NCI-H2227 (cell line): ENCODE data around the gene LRRC3C.
A peak's percentile ranks its signal among the peaks of the same experiment; 100 is the strongest.

ENCODE experiments used
- DNase-seq: peaks from one replicate; lab custom pipeline; 2025; ENCODE audit not compliant: unreplicated experiment; lab: John Stamatoyannopoulos, UW

Gene LRRC3C

GRCh38 chr17:39923836-39924690 lies 3.5 kb upstream of the LRRC3C start:
- DNase-seq, result no peak

DNA sequence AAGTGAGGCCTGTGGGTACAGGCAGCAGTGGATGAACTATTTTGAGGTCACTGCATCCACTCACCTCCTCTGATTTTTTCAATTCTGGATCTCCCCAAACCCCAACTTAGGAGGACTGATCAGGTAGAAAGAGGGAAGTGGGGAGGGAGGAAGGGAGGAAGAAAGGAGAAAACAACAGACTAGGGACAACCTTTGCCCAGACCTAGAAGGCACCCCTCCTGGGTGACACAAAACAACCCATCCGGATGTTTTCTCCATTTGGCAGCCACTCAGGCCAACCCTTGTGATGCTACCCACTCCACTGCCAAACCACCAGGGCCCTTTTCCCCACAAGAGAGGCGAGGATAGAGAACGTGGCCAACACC lies 2.9 kb upstream of the LRRC3C start:
- no peak for DNase-seq

- DNase-seq, result no peak
Measured at GRCh38 chr17:39925282-39926134, 2.0 kb upstream of the LRRC3C start.

GRCh38 chr17:39926135-39926587 lies 1.4 kb upstream of the LRRC3C start:
- no peak for DNase-seq

DNA sequence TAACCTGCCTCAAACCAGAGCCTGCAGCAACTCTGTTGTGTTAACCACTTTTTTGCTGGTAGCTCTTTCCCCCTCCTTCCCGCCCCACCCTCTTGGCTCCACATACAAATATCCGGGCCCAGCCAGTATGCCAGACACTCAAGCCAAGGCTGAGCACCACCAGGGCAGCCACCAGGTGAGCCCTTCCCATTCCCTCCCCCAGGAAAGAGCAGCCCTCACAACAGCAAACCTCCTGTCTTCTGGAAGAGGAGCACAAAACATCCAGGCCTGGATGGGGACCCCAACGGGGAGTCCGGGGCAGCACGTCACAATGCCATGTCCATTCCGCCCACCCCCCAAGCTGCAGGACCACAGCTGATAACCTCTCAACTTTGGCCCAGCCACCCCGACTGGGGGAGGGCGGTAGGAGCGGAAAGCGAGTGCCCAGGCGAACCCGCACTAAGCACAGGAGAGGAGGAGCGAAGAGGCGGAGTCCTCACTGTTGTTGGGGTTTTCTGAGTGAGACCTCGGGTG lies 888 bp upstream of the LRRC3C start:
- peak; percentile 56 for DNase-seq

DNA sequence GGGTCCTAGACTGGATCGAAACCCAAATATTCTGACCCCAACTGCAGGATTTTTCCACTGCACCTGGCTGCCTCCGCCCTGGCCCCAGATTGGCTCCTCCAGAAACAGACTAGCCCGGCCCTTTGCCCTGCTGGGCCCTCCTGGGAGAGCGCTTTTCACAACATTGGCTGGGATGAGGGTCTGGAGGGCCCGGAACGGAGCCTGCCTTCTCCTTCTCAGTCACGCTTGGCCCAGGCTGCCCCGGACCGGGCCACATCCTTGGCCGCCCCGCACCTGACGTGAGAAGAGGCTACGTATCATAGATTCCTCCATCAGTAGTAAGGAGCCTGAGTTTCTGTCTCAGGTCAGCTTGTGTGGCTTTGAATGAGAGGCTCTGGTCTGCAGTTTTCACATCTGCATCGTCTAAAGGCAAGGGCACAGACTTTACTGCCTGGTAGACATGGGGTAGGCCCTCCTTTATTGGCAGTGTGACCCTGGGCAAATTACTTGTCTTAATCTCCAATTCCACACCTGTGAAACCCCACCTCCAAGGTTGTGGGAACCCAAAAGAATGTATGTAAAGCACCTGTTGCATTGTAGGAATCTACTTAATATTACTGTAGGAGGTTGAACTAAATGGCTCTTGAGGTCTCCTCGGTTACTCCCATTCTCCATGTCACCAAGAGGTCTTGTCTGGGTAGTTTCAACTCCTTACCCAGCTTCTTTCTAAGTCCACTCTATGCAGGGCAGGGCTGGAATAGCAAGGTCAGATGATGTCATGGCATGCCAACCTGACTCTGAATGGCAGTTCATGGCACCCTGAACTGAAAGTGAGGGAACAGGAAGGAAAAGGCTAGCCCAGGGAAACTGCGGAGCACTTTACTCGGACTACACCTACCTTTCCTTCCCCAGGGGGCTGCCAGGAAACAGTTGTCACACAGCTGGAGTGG lies 661 bp downstream of the LRRC3C start:
- DNase-seq, result no peak

GRCh38 chr17:39928858-39929645 lies 1.5 kb downstream of the LRRC3C start:
- DNase-seq, result peak; percentile 15

- no peak for DNase-seq
Measured at GRCh38 chr17:39929646-39930407, 2.3 kb downstream of the LRRC3C start.

- DNase-seq, result no peak
Measured at GRCh38 chr17:39933912-39934311, 6.4 kb downstream of the LRRC3C start.

GRCh38 chr17:39934324-39934723 lies 6.8 kb downstream of the LRRC3C start:
- DNase-seq, result no peak

DNA sequence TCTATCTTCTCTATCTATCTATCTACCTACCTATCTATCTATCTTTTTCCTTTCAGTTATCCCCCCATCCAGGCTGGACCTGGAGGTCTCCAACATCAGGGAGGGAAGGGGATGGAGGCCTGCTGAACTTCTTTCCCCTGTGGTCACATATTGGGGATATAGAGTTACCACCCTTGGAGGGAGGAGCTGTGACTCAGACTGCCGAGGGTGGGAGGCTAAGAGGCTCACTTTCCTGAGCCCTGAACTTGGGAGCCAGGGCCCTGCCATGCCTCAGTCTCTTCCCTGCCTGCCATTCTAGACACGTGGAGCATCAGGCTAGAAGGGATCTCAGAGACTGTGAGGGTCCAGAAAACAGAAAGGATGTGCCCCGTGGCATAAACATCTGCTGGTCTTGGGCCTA lies 8.4 kb downstream of the LRRC3C start:
- DNase-seq, result no peak

DNA sequence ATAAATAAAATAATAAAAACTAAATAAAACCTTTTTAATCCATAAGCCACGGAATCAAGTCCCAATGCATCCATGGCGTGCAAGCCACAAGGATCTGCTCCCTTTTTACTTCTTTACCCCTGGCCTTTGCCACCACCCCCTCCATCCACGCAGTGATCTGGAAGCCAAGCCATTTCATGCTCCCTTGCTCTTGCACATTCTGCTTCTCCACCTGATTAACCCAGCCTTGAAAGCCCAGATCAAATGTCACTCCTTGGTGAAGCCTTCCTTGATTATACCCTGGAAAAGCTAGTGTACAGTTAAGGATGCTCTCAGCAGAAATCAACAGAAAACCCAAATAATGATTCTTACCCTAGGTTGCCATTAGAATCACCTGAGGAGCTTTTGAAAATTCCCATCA lies 9.9 kb downstream of the LRRC3C start:
- DNase-seq, result no peak

DNA sequence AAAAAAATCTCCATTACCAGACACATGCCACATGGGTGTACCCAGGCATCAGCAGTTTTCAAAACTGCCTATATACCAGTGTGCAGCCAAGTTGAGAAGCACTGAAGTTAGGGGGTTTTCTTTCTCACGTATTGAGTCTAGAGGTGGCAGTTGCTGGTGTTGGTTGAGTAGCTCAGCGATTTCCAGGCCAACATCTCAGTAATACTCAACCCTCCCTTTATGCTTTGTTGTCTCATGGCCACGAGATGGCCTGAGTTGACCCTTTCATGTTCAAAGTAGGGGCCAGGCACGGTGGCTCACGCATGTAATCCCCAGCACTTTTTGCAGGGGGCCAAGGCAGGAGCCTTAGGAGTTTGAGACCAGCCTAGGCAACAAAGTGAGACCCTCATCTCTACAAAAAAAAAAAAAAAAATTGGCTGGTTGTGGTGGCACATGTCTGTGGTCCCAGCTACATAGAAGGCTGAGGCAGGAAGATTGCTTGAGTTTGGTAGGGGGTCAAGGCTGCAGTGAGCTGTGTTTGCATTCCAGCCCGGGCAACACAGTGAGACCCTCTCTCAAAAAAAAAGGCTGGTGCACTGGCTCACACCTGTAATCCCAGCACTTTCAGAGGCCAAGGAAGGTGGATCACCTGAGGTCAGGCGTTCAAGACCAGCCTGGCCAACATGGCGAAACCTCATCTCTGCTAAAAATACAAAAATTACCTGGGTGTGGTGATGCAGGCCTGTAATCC lies 10.8 kb downstream of the LRRC3C start:
- DNase-seq, result no peak

GRCh38 chr17:39939106-39939505 lies 11.6 kb downstream of the LRRC3C start:
- no peak for DNase-seq

DNA sequence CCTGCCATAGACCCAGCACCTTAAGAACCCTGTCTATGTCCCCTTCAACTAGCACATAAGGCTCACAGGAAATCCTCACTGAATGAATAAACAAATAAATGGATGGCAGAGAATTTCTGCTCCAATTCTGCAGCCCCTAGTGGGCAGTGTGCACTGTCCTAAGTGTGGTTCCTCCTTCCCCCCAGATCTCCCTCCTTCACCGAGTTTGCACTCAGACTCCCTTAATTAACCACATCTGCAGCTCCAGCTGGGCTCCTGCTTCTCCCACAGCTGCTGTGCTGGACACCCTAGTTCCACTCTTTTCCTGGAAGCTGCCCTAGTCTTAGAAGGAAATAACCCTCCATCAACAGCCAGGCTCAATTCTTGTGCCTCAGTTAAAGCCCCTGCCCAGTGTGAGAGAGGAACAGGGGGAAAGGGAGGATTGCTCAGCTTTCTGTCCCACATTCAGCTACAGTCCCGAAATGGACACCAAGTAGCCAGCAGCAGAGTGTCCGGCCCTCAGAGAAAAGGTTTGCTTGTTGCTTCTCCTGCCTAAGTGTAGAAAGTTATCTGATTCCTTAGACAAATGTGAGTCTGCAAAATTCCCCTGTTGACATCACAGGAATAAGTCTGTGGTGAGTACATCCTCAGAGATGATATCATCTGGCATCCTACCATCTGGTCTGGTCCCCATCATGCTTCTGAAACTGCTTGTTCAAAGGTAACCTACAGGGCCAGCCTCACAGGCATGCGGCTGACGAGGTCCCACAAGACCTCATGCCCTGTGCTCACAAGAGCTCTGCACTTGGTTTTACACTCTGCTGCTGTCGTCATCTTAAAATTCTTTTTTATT lies 12.3 kb downstream of the LRRC3C start:
- DNase-seq, result peak; percentile 20

DNA sequence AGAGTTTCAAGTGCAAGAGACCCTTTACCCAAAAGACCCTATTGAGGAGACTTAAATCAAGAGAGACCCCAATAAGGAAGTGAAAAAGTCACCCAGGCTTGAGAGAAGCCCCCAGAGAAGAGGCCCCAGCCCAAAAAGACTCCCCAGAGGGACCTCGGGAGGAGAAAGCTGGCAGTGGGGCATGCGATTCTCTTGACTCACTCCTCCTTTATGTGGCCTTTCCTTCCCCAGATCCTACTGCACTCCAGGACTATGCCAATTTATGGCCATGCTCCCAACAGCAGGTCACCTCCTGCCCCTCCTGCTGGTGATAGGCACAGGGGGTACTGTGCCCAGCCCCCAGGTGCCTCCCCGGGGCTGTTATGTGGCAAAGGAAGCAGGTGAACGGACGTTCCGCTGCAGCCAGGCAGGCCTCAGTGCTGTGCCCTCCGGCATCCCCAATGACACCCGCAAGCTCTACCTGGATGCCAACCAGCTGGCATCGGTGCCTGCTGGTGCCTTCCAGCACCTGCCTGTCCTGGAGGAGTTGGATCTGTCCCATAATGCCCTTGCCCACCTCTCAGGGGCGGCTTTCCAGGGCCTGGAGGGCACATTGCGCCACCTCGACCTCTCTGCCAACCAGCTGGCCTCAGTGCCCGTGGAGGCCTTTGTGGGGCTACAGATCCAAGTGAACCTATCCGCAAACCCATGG lies 16.3 kb downstream of the LRRC3C start:
- no peak for DNase-seq

- DNase-seq, result no peak
Measured at GRCh38 chr17:39944393-39944711, 16.8 kb downstream of the LRRC3C start.
